PC-9 (cell line): ENCODE results near the gene POLRMT. TPM values are rescaled to one million over a fixed set of nuclear protein-coding genes. Genes with fewer than 3 reads are reported as not detected.

Source experiments
- BruUV-seq: library from RNA; stranded (reverse); fragments of 400-500 nt; replicated peaks from 2 replicates; lab custom pipeline; 2021; lab: Mats Ljungman, UMichigan
- CTCF ChIA-PET: fragments of 300-600 bp; sonication (Branson Sonifier 250); formaldehyde crosslinking; loops from one replicate; lab custom pipeline; 2022; ENCODE audit warnings: antibody characterized with exemption; lab: Charles Lee
- POLR2A ChIA-PET: fragments of 300-600 bp; sonication (Branson Sonifier 250); formaldehyde crosslinking; loops from one replicate; lab custom pipeline; 2022; ENCODE audit warnings: antibody characterized with exemption; ENCODE audit not compliant: unreplicated experiment; lab: Charles Lee
- DNase-seq, 2 experiments: peaks; one replicate each; pipeline versions ENCODE4 v3.0.0 to v3.0.0-alpha.2; 2015 to 2022; ENCODE audit warnings: mixed read lengths in 1 of 2
- H2AFZ ChIP-seq: fragments of 200-600 bp; sonication (generic); 2 replicates; pipeline ENCODE4 v1.8.1; 2017; ENCODE audit warnings: antibody characterized with exemption
- H3F3A ChIP-seq: fragments of 200-600 bp; sonication (generic); 2 replicates; pipeline ENCODE4 v1.8.1; 2017; ENCODE audit warnings: antibody characterized with exemption, mild to moderate bottlenecking, low read depth; ENCODE audit not compliant: insufficient read depth
- H3K27ac ChIP-seq: fragments of 200-600 bp; sonication (generic); 2 replicates; pipeline ENCODE4 v1.6.1; 2016; ENCODE audit warnings: mixed run types
- H3K27me3 ChIP-seq: fragments of 200-600 bp; sonication (generic); 2 replicates; pipeline ENCODE4 v1.6.1; 2016; ENCODE audit warnings: low read depth, mixed run types; ENCODE audit not compliant: insufficient read depth
- H3K36me3 ChIP-seq: fragments of 200-600 bp; sonication (generic); 2 replicates; pipeline ENCODE4 v1.6.1; 2016; ENCODE audit warnings: low read depth, mixed run types
- H3K4me1 ChIP-seq: fragments of 200-600 bp; sonication (generic); replicated peaks from 2 replicates; pipeline ENCODE4 v1.6.1; 2016; ENCODE audit warnings: mixed run types; ENCODE audit not compliant: insufficient read depth
- H3K4me2 ChIP-seq: fragments of 200-600 bp; sonication (generic); 2 replicates; pipeline ENCODE4 v1.6.1; 2017; ENCODE audit warnings: mixed run types
- H3K4me3 ChIP-seq: fragments of 200-600 bp; sonication (generic); 2 replicates; pipeline ENCODE4 v1.6.1; 2016; ENCODE audit warnings: mixed run types
- H3K79me2 ChIP-seq: fragments of 200-600 bp; sonication (generic); 2 replicates; pipeline ENCODE4 v1.6.1; 2017; ENCODE audit warnings: low read depth, mixed run types
- H3K9me2 ChIP-seq: fragments of 200-600 bp; sonication (generic); 2 replicates; pipeline ENCODE4 v1.8.1; 2017; ENCODE audit warnings: mild to moderate bottlenecking; ENCODE audit not compliant: insufficient read depth
- H3K9me3 ChIP-seq: fragments of 200-600 bp; sonication (generic); 2 replicates; pipeline ENCODE4 v1.8.1; 2016; ENCODE audit warnings: low read depth; ENCODE audit not compliant: insufficient read depth
- H4K20me1 ChIP-seq: fragments of 200-600 bp; sonication (generic); 2 replicates; pipeline ENCODE4 v1.8.1; 2017; ENCODE audit not compliant: insufficient read depth
- EZH2 ChIP-seq: fragments of 200-600 bp; sonication (generic); IDR thresholded peaks from 2 replicates; pipeline ENCODE4 v1.8.0; 2017; ENCODE audit warnings: antibody characterized with exemption, low read depth
- intact Hi-C: fragments of 100-400 bp; cut with micrococcal nuclease; formaldehyde crosslinking; loops from one replicate; pipeline ENCODE4 v1.10.0; 2022; ENCODE audit not compliant: unreplicated experiment
- total RNA-seq: library from RNA; stranded (reverse); gene quantifications from 2 replicates; pipeline ENCODE4 v1.2.3, GENCODE V29; 2021
- TF ChIP-seq, protein P1 (sequence below): fragments of 200-600 bp; sonication (generic); conservative IDR thresholded peaks from 2 replicates; pipeline ENCODE4 v1.6.1; 2017; ENCODE audit warnings: mixed run types, antibody characterized with exemption, mild to moderate bottlenecking, moderate library complexity

Gene POLRMT
- total RNA-seq, 1 experiment from 2014 or later = 46.4 TPM

- Histone ChIP-seq H3K27ac (no peak overlapping the region), H3K9me2 (no peaks in the 10 kb centered on the region), H3K4me3 (no peak overlapping the region), H3K79me2 (no peaks in the 10 kb centered on the region), H3K4me2 (no peak overlapping the region), H4K20me1 (0 out of 2 replicates have a peak, but pooled peaks cover 2% of the 10 kb centered on the region), H3F3A (peaks cover 6% of the 10 kb centered on the region; the same call in 1 of the 2 replicates), H3K36me3 (no peaks in the 10 kb centered on the region), H2AFZ (no peak overlapping the region), H3K4me1 (peaks cover under 1% of the 10 kb centered on the region), H3K27me3 (no peaks in the 10 kb centered on the region), H3K9me3 (no peaks in the 10 kb centered on the region)
- TF ChIP-seq EZH2 = no peak
- TF ChIP-seq, protein P1, sequence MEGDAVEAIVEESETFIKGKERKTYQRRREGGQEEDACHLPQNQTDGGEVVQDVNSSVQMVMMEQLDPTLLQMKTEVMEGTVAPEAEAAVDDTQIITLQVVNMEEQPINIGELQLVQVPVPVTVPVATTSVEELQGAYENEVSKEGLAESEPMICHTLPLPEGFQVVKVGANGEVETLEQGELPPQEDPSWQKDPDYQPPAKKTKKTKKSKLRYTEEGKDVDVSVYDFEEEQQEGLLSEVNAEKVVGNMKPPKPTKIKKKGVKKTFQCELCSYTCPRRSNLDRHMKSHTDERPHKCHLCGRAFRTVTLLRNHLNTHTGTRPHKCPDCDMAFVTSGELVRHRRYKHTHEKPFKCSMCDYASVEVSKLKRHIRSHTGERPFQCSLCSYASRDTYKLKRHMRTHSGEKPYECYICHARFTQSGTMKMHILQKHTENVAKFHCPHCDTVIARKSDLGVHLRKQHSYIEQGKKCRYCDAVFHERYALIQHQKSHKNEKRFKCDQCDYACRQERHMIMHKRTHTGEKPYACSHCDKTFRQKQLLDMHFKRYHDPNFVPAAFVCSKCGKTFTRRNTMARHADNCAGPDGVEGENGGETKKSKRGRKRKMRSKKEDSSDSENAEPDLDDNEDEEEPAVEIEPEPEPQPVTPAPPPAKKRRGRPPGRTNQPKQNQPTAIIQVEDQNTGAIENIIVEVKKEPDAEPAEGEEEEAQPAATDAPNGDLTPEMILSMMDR = no peak
- no TSS peak for BruUV-seq
- ChIA-PET POLR2A (no interaction called here), CTCF (no interaction called here)
- intact Hi-C loops = no loop called here
- DNase-seq = no peak
Observed at GRCh38 chr19:644363-644762, 11.0 kb upstream of the POLRMT start.

- BruUV-seq = no TSS peak
- CTCF ChIA-PET = no interaction called here
- Histone ChIP-seq H3K9me2 (no peaks in the 10 kb centered on the region), H3K36me3 (no peaks in the 10 kb centered on the region), H4K20me1 (no peaks in the 10 kb centered on the region), H3F3A (peaks cover 6% of the 10 kb centered on the region; the same call in 1 of the 2 replicates), H3K27me3 (no peaks in the 10 kb centered on the region), H2AFZ (no peak overlapping the region), H3K79me2 (no peaks in the 10 kb centered on the region), H3K4me2 (no peak overlapping the region), H3K27ac (no peak overlapping the region), H3K9me3 (no peaks in the 10 kb centered on the region), H3K4me1 (peaks cover 7% of the 10 kb centered on the region), H3K4me3 (no peak overlapping the region)
- POLR2A ChIA-PET = no interaction called here
- no peak for DNase-seq
- intact Hi-C loops = no loop called here
- no peak for TF ChIP-seq EZH2
- TF ChIP-seq, protein P1 = no peak
Observed at GRCh38 chr19:643736-644135, 10.4 kb upstream of the POLRMT start.

GRCh38 chr19:642767-643727 lies 9.7 kb upstream of the POLRMT start:
- CTCF ChIA-PET = no interaction called here
- H3K36me3 ChIP-seq = no peaks in the 10 kb centered on the region

More at GRCh38 chr19:642767-643727, 9.7 kb upstream of the POLRMT start:
- H3K79me2 ChIP-seq = no peaks in the 10 kb centered on the region
- no peak overlapping the region for H3K27ac ChIP-seq
- H3K27me3 ChIP-seq = no peaks in the 10 kb centered on the region
- intact Hi-C loops = no loop called here
- H3K4me1 ChIP-seq = peaks cover 10% of the 10 kb centered on the region
- no peak overlapping the region for H2AFZ ChIP-seq
- no peaks in the 10 kb centered on the region for H3K9me3 ChIP-seq
- H3K4me3 ChIP-seq = no peak overlapping the region
- TF ChIP-seq, protein P1 = no peak
- TF ChIP-seq EZH2 = no peak
- no TSS peak for BruUV-seq
- no peak for DNase-seq
- no peaks in the 10 kb centered on the region for H3K9me2 ChIP-seq
- POLR2A ChIA-PET = no interaction called here
- no peaks in the 10 kb centered on the region for H4K20me1 ChIP-seq
- H3F3A ChIP-seq = peaks cover 6% of the 10 kb centered on the region; the same call in 1 of the 2 replicates
- no peak overlapping the region for H3K4me2 ChIP-seq
